ENCODE results near the gene SPATA17. TPM values are rescaled to one million over a fixed set of nuclear protein-coding genes. Genes with fewer than 3 reads are reported as not detected.

Gene SPATA17
- total and polyA plus RNA-seq, 2 of the 13 experiments (the other 11 are each of a cell fraction or from before 2014, with no cell fraction given) = 0.48 to 1.7 TPM

- TF ChIP-seq MTERF4 (CRISPR knock-in tag; IDR thresholded peaks at IDR 0.05) = no peak
Observed at GRCh38 chr1:217712925-217713597, 81.9 kb downstream of the SPATA17 start (continued).

GRCh38 chr1:217715681-217716080, 84.5 kb downstream of the SPATA17 start:
- no peaks in the 10 kb centered on the region for H3K9me3 ChIP-seq (ENCODE audit: low read length)
- FAIRE-seq = no peak
- ATAC-seq = no peak
- H3K27ac ChIP-seq (ENCODE audit: extremely low read length, insufficient read depth, low read length) = no peak overlapping the region
- H3K9ac ChIP-seq (ENCODE audit: insufficient read depth, low read depth, low read length) = no peak overlapping the region
- DNase-seq (ENCODE audit: low spot score) = no peak
- CTCF ChIA-PET (ENCODE audit: low intra/inter-chr PET ratio, low total read pairs) = no interaction called here
- no peaks in the 10 kb centered on the region for H4K20me1 ChIP-seq (ENCODE audit: insufficient read depth, low read length)
- POLR2A ChIA-PET = no interaction called here
- H3K27me3 ChIP-seq (ENCODE audit: control insufficient read depth in 1 of 2, insufficient read depth in 2 of 2, low read length in 2 of 2) = no peaks in the 10 kb centered on the region
- H3K36me3 ChIP-seq (replicated peaks in 1 of 2; ENCODE audit: control insufficient read depth in 1 of 2, insufficient read depth in 2 of 2, low read length in 2 of 2) = no peaks in the 10 kb centered on the region
- 65% methylated on average over 4 of the region's 4 CpGs for WGBS (ENCODE audit: low lambda C conversion rate)
- H3K4me2 ChIP-seq (ENCODE audit: low read depth, low read length) = no peak overlapping the region
- no peak overlapping the region for H3K4me3 ChIP-seq (replicated peaks in 1 of 3; ENCODE audit: insufficient read depth in 1 of 3, low read depth in 2 of 3, low read length in 3 of 3)
- intact Hi-C loops (cut with micrococcal nuclease; ENCODE audit: unreplicated experiment) = no loop called here
- H3K79me2 ChIP-seq (ENCODE audit: insufficient read depth, low read length) = no peaks in the 10 kb centered on the region
- no peak overlapping the region for H2AFZ ChIP-seq (ENCODE audit: low read length)
- BruUV-seq (replicated peaks) = no TSS peak
- H3K4me1 ChIP-seq (ENCODE audit: insufficient read depth, low read length) = no peaks in the 10 kb centered on the region; the same call in 1 of the 2 replicates
- in situ Hi-C loops (cut with HindIII; ENCODE audit: extremely low pct_ligation_motif_present, low pct_unique_long_range_greater_than_20kb) = no loop called here
- no peak for TF ChIP-seq FIP1L1 (IDR thresholded peaks at IDR 0.05; ENCODE audit: borderline replicate concordance, insufficient read depth, low read depth, low read length)
- TF ChIP-seq ZKSCAN5 (CRISPR knock-in tag; IDR thresholded peaks at IDR 0.05) = no peak
- TF ChIP-seq SP2 (CRISPR knock-in tag; IDR thresholded peaks at IDR 0.05) = no peak
- no peak for TF ChIP-seq KLF15 (CRISPR knock-in tag; IDR thresholded peaks at IDR 0.05; ENCODE audit: borderline replicate concordance)
- no peak for TF ChIP-seq ZNF136 (CRISPR knock-in tag; IDR thresholded peaks at IDR 0.05; ENCODE audit: low read depth)
- TF ChIP-seq FLYWCH1 (CRISPR knock-in tag; IDR thresholded peaks at IDR 0.05) = no peak
- no peak for TF ChIP-seq PCBP1 (IDR thresholded peaks at IDR 0.05; ENCODE audit: borderline replicate concordance, low read depth, low read length)
- no peak for TF ChIP-seq NFKB2 (CRISPR knock-in tag; IDR thresholded peaks at IDR 0.05; ENCODE audit: borderline replicate concordance)
- no peak for TF ChIP-seq LCORL (IDR thresholded peaks at IDR 0.05)
- no peak for TF ChIP-seq LCORL (CRISPR knock-in tag; IDR thresholded peaks at IDR 0.05)
- TF ChIP-seq ZNF780A (CRISPR knock-in tag; IDR thresholded peaks at IDR 0.05) = no peak
- TF ChIP-seq ELK4 (CRISPR knock-in tag; IDR thresholded peaks at IDR 0.05; ENCODE audit: borderline replicate concordance) = no peak
- no peak for TF ChIP-seq HNRNPLL (IDR thresholded peaks at IDR 0.05; ENCODE audit: low read depth, low read length, poor library complexity, severe bottlenecking)
- no peak for TF ChIP-seq ZZZ3 (CRISPR knock-in tag; IDR thresholded peaks at IDR 0.05; ENCODE audit: borderline replicate concordance)
- no peak for TF ChIP-seq TBL1XR1 (IDR thresholded peaks at IDR 0.05; ENCODE audit: borderline replicate concordance, low read length, partially characterized antibody)
- TF ChIP-seq CENPBD1 (CRISPR knock-in tag; IDR thresholded peaks at IDR 0.05; ENCODE audit: borderline replicate concordance, low read depth) = no peak
- TF ChIP-seq SRSF9 (IDR thresholded peaks at IDR 0.05; ENCODE audit: borderline replicate concordance, insufficient read depth, low read depth, low read length, poor library complexity, severe bottlenecking) = no peak
- no peak for TF ChIP-seq TFDP2 (CRISPR knock-in tag; IDR thresholded peaks at IDR 0.05)
- TF ChIP-seq ZFY (CRISPR knock-in tag; IDR thresholded peaks at IDR 0.05) = no peak

All from HepG2 (cell line).